GM21737 (cell line): ENCODE data around the gene WDR53.
"Not testable (repeated sequence)": the region's sequence is repeated elsewhere in the genome, so short reads cannot be mapped to it uniquely, and the experiment has no call there.

Experiments used
- ATAC-seq: cut with Tn5 transposase; IDR thresholded peaks from one replicate; pipeline ENCODE4 v1.9.1; 2021; ENCODE audit warnings: mild to moderate bottlenecking, moderate library complexity; ENCODE audit not compliant: unreplicated experiment

WDR53 gene

GRCh38 chr3:196568246-196569002 is at the start of gene WDR53, which contains the start of gene FBXO45:
WDR53 (minus strand) TSS chr3:196568554; CDS start chr3:196561475, 7,079 bp downstream.
FBXO45 (plus strand) TSS chr3:196568660; CDS start chr3:196568985, 325 bp downstream.
- ATAC-seq = peak; percentile 90

GRCh38 chr3:196617256-196617655 is 48.9 kb upstream of the WDR53 start:
- ATAC-seq = no peak

- not testable (repeated sequence) for ATAC-seq
These were observed 46.9 kb upstream of the WDR53 start for GRCh38 chr3:196615234-196615633.

- ATAC-seq = no peak
These were observed 43.6 kb upstream of the WDR53 start for GRCh38 chr3:196611761-196612483.

GRCh38 chr3:196609805-196610515 is 41.6 kb upstream of the WDR53 start:
- ATAC-seq = no peak

- peak; percentile 90 for ATAC-seq
These were observed 41.0 kb upstream of the WDR53 start for GRCh38 chr3:196609343-196609775.

- no peak for ATAC-seq
These were observed 40.3 kb upstream of the WDR53 start for GRCh38 chr3:196608693-196609092.

- no peak for ATAC-seq
These were observed 36.2 kb upstream of the WDR53 start for GRCh38 chr3:196604548-196604947.

- no peak for ATAC-seq
These were observed 35.3 kb upstream of the WDR53 start for GRCh38 chr3:196603683-196604082.

- no peak for ATAC-seq
These were observed 34.3 kb upstream of the WDR53 start for GRCh38 chr3:196602673-196603072.

GRCh38 chr3:196600359-196600758 is 32.0 kb upstream of the WDR53 start:
- ATAC-seq = no peak

GRCh38 chr3:196599734-196600128 is 31.4 kb upstream of the WDR53 start:
- ATAC-seq = no peak

- ATAC-seq = not testable (repeated sequence)
These were observed 29.8 kb upstream of the WDR53 start for GRCh38 chr3:196597971-196598733.

GRCh38 chr3:196596355-196596754 is 28.0 kb upstream of the WDR53 start:
- no peak for ATAC-seq

GRCh38 chr3:196590279-196590678 is 21.9 kb upstream of the WDR53 start:
- no peak for ATAC-seq

GRCh38 chr3:196585044-196585757 is 16.8 kb upstream of the WDR53 start:
- ATAC-seq = no peak

GRCh38 chr3:196572389-196572788 is 4.0 kb upstream of the WDR53 start:
- ATAC-seq = no peak

- ATAC-seq = not testable (repeated sequence)
These were observed 2.0 kb upstream of the WDR53 start for GRCh38 chr3:196570332-196570731.

- peak; percentile 35 for ATAC-seq
These were observed 706 bp upstream of the WDR53 start for GRCh38 chr3:196569003-196569516.

GRCh38 chr3:196563721-196564225 is 4.6 kb downstream of the WDR53 start:
- ATAC-seq = no peak
